Parathyroid adenoma (tissue), 2 donors: ENCODE data around the gene ST3GAL4.
A peak's percentile ranks its signal among the peaks of the same experiment; 100 is the strongest.

Source experiments
- H2AFZ ChIP-seq: fragments of 300-600 bp; sonication (generic); one replicate; pipeline ENCODE4 v1.7.0; 2017; ENCODE audit warnings: antibody characterized with exemption, mild to moderate bottlenecking
- H3K27ac ChIP-seq: fragments of 300-600 bp; sonication (generic); one replicate; pipeline ENCODE4 v1.7.0; 2017
- H3K27me3 ChIP-seq: fragments of 300-600 bp; sonication (generic); one replicate; pipeline ENCODE4 v1.7.0; 2017; ENCODE audit warnings: low read length; ENCODE audit not compliant: control insufficient read depth, insufficient read depth
- H3K36me3 ChIP-seq: fragments of 300-600 bp; sonication (generic); one replicate; pipeline ENCODE4 v1.7.0; 2017; ENCODE audit warnings: low read length; ENCODE audit not compliant: control insufficient read depth, insufficient read depth
- H3K4me1 ChIP-seq: fragments of 300-600 bp; sonication (generic); one replicate; pipeline ENCODE4 v1.7.0; 2017; ENCODE audit warnings: control low read depth
- H3K4me2 ChIP-seq: fragments of 300-600 bp; sonication (generic); one replicate; pipeline ENCODE4 v1.7.0; 2017; ENCODE audit warnings: low read length
- H3K4me3 ChIP-seq: fragments of 300-600 bp; sonication (generic); one replicate; pipeline ENCODE4 v1.7.0; 2017; ENCODE audit warnings: low read depth, low read length
- H3K79me2 ChIP-seq: fragments of 300-600 bp; sonication (generic); one replicate; pipeline ENCODE4 v1.7.0; 2017; ENCODE audit warnings: control low read depth
- H3K9ac ChIP-seq: fragments of 300-600 bp; sonication (generic); one replicate; pipeline ENCODE4 v1.7.0; 2017; ENCODE audit warnings: mild to moderate bottlenecking
- H3K9me3 ChIP-seq: fragments of 300-600 bp; sonication (generic); one replicate; pipeline ENCODE4 v1.7.0; 2017; ENCODE audit warnings: low read length; ENCODE audit not compliant: control insufficient read depth
- CTCF ChIP-seq: fragments of 300-600 bp; sonication (generic); IDR thresholded peaks from one replicate; pipeline ENCODE4 v1.7.0; 2017; ENCODE audit warnings: antibody characterized with exemption, mild to moderate bottlenecking
- donor health status: primary hyperparathyroidism.

Gene ST3GAL4

DNA sequence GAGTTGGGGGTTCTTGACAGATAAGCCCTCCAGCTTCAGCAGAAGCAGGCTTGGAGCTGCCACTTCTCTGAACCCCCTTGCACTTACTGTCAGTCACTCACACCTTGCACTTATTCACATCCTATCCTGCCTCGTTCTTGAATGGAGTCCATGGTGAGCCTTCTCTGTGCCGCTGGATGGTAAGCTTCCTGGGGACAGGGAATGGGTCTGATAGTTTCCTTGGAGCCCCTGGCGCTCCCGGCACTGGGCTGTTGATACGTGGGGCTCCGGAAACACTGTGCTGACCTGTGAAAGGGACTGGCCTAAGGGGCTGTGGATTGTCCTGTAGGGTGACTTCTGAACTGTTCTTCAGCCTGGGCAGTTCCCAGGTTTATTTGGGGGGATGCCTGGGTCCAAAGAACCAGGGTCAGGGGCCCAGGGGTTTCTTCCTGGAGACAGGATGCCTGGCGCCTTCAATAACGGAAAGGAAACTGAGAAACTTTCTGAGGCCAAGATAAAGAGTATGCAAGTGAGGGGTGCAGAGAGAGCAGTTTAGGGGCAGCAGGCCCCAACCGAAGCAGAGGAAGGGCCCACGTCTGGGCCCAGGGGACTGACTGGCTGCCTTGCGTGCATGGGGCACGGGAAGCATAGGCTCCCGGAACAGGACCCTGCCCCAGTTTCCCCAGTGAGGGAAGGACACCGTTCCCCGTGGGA, 709 bp upstream of the ST3GAL4 start:
- H3K4me1 ChIP-seq: no peaks in the 10 kb centered on the region
- H3K4me3 ChIP-seq: peak overlapping the region; percentile 22
- H2AFZ ChIP-seq: peak overlapping the region; percentile 62
- no peak for TF ChIP-seq CTCF
- H3K27ac ChIP-seq: no peak overlapping the region
- no peaks in the 10 kb centered on the region for H3K79me2 ChIP-seq
- H3K36me3 ChIP-seq: no peaks in the 10 kb centered on the region
- no peaks in the 10 kb centered on the region for H3K9me3 ChIP-seq
- H3K27me3 ChIP-seq: no peaks in the 10 kb centered on the region
- peak overlapping the region; percentile 31 for H3K4me2 ChIP-seq
- no peak overlapping the region for H3K9ac ChIP-seq

- Histone ChIP-seq H3K27ac (no peak overlapping the region), H3K4me3 (no peak overlapping the region), H3K4me2 (peak overlapping the region; percentile 38), H3K79me2 (no peaks in the 10 kb centered on the region), H3K27me3 (no peaks in the 10 kb centered on the region), H3K36me3 (no peaks in the 10 kb centered on the region), H3K9ac (no peak overlapping the region), H3K4me1 (no peaks in the 10 kb centered on the region), H3K9me3 (no peaks in the 10 kb centered on the region), H2AFZ (peak overlapping the region; percentile 68)
- TF ChIP-seq CTCF: no peak
These were observed 726 bp downstream of the ST3GAL4 start for GRCh38 chr11:126355926-126356897.

- H3K27ac ChIP-seq: no peak overlapping the region
These were observed 1.8 kb downstream of the ST3GAL4 start for GRCh38 chr11:126357055-126357962.

More at GRCh38 chr11:126357055-126357962, 1.8 kb downstream of the ST3GAL4 start:
- no peak overlapping the region for H3K9ac ChIP-seq
- no peaks in the 10 kb centered on the region for H3K79me2 ChIP-seq
- no peak overlapping the region for H3K4me3 ChIP-seq
- no peaks in the 10 kb centered on the region for H3K36me3 ChIP-seq
- H3K9me3 ChIP-seq: no peaks in the 10 kb centered on the region
- no peak overlapping the region for H3K4me2 ChIP-seq
- H2AFZ ChIP-seq: no peak overlapping the region
- no peaks in the 10 kb centered on the region for H3K27me3 ChIP-seq
- no peaks in the 10 kb centered on the region for H3K4me1 ChIP-seq
- TF ChIP-seq CTCF: no peak
